Mesendoderm (in vitro differentiated cells): ENCODE results near the gene NBEA.

ENCODE experiments used
- DNase-seq: peaks from one replicate; pipeline ENCODE4 v3.0.0; 2013
- H2AK5ac ChIP-seq: 2 replicates; pipeline ENCODE4 v1.6.1; 2013; ENCODE audit warnings: low read length, inconsistent platforms
- H2BK120ac ChIP-seq: 2 replicates; pipeline ENCODE4 v1.6.1; 2013; ENCODE audit warnings: low read depth, mild to moderate bottlenecking, low read length, moderate library complexity, mixed read lengths
- H2BK15ac ChIP-seq: replicated peaks from 2 replicates; pipeline ENCODE4 v1.6.1; 2013; ENCODE audit warnings: low read depth, mild to moderate bottlenecking, moderate library complexity
- H2BK5ac ChIP-seq: 2 replicates; pipeline ENCODE4 v1.6.1; 2013; ENCODE audit warnings: low read length, inconsistent platforms
- H3K18ac ChIP-seq: 2 replicates; pipeline ENCODE4 v1.6.1; 2013; ENCODE audit warnings: mild to moderate bottlenecking, low read length, mixed read lengths
- H3K23ac ChIP-seq: one replicate; pipeline ENCODE4 v1.6.1; 2013; ENCODE audit warnings: low read length
- H3K27ac ChIP-seq: 2 replicates; pipeline ENCODE4 v1.5.1; 2013; ENCODE audit warnings: low read depth, mild to moderate bottlenecking, inconsistent platforms, low read length, moderate library complexity
- H3K27me3 ChIP-seq: 2 replicates; pipeline ENCODE4 v1.6.1; 2013; ENCODE audit warnings: low read length, control low read depth, mild to moderate bottlenecking, inconsistent platforms; ENCODE audit not compliant: insufficient read depth, poor library complexity
- H3K36me3 ChIP-seq: 2 replicates; pipeline ENCODE4 v1.6.1; 2013; ENCODE audit warnings: low read length, inconsistent platforms; ENCODE audit not compliant: control insufficient read depth, insufficient read depth
- H3K4ac ChIP-seq: one replicate; pipeline ENCODE4 v1.6.1; 2013; ENCODE audit warnings: low read depth, mild to moderate bottlenecking, low read length, moderate library complexity
- H3K4me1 ChIP-seq: 2 replicates; pipeline ENCODE4 v1.6.1; 2013; ENCODE audit warnings: low read depth, low read length, inconsistent platforms; ENCODE audit not compliant: control insufficient read depth
- H3K4me2 ChIP-seq: 2 replicates; pipeline ENCODE4 v1.6.1; 2013; ENCODE audit warnings: low read length
- H3K4me3 ChIP-seq: 2 replicates; pipeline ENCODE4 v1.5.1; 2013; ENCODE audit warnings: mild to moderate bottlenecking, low read length
- H3K56ac ChIP-seq: one replicate; pipeline ENCODE4 v1.6.1; 2013; ENCODE audit warnings: low read length
- H3K79me1 ChIP-seq: 2 replicates; pipeline ENCODE4 v1.6.1; 2013; ENCODE audit warnings: low read length, inconsistent platforms
- H3K79me2 ChIP-seq: 2 replicates; pipeline ENCODE4 v1.6.1; 2013; ENCODE audit warnings: mild to moderate bottlenecking, low read length; ENCODE audit not compliant: control insufficient read depth, insufficient read depth
- H3K9ac ChIP-seq: 2 replicates; pipeline ENCODE4 v1.6.1; 2013; ENCODE audit warnings: low read length, inconsistent platforms
- H4K5ac ChIP-seq: one replicate; pipeline ENCODE4 v1.6.1; 2013; ENCODE audit warnings: low read length
- H4K8ac ChIP-seq: one replicate; pipeline ENCODE4 v1.6.1; 2013; ENCODE audit warnings: low read depth, mild to moderate bottlenecking, control low read depth, low read length, moderate library complexity
- WGBS: extraction: QIAGEN DNeasy Blood & Tissue Kit; methylation state at CpG from one replicate; pipeline ENCODE4 v1.1.7; 2013; ENCODE audit warnings: low lambda C conversion rate, missing lambda C conversion rate; ENCODE audit not compliant: insufficient coverage; ENCODE audit errors: extremely low coverage; 5-methylcytosine and 5-hydroxymethylcytosine counted together

NBEA gene

DNA sequence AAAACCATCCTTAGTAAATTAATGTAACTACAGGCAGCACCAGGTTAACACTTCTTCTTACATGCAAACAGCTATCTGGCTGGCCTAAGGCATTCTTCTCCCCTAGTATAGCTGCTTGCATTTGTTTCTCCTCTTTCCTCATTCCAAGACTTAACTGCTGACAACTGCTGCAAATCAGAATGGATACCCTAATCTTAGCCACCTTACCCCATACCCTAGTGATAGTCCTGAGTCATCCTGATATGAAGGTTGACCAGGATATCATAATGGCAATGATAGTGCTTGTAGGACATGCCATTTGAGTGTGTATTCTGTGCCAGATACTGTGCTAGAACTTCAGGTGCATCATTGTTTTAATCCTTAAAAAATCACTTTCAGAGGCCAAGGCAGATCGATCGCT, 672.6 kb downstream of the NBEA start:
- peak; percentile 83 for DNase-seq

DNA sequence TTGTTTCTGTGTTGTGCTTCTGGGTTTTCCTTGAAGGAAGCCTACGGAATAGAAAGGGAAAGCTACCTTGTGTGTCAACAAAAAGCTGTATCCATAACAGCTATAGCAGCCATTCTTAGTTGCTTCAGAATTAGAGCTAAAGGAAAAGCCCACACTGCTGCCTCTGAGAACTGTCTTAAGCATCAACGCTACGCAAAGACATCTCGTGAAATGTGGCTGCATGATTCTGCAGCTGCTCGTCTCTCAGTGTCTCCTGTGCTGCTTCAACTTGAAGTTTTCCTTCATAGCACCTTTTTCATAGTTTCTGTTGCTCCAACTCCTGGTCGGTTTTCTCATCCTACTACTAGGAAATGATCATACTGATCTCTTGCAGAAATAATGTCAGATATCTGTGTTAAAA, 675.4 kb downstream of the NBEA start:
- H3K4me2 ChIP-seq = no peak overlapping the region
- no peak overlapping the region for H3K4me3 ChIP-seq
- WGBS = no CpG with 5 or more reads among the region's 6 CpGs
- no peak overlapping the region for H2BK15ac ChIP-seq
- H2AK5ac ChIP-seq = peak overlapping the region; percentile 73
- no peak overlapping the region for H3K23ac ChIP-seq
- H3K4ac ChIP-seq = no peak overlapping the region
- H4K8ac ChIP-seq = no peak overlapping the region
- H3K9ac ChIP-seq = no peak overlapping the region
- no peak overlapping the region for H2BK5ac ChIP-seq
- H3K18ac ChIP-seq = no peak overlapping the region
- H3K79me2 ChIP-seq = no peaks in the 10 kb centered on the region
- H4K5ac ChIP-seq = no peak overlapping the region
- H2BK120ac ChIP-seq = no peak overlapping the region
- H3K56ac ChIP-seq = no peak overlapping the region
- no peaks in the 10 kb centered on the region for H3K27me3 ChIP-seq
- H3K4me1 ChIP-seq = no peaks in the 10 kb centered on the region
- DNase-seq = no peak
- no peak overlapping the region for H3K27ac ChIP-seq
- H3K79me1 ChIP-seq = no peaks in the 10 kb centered on the region
- no peaks in the 10 kb centered on the region for H3K36me3 ChIP-seq

More for the DNA sequence above, 672.6 kb downstream of the NBEA start:
- Histone ChIP-seq H2BK120ac (no peak overlapping the region), H4K5ac (no peak overlapping the region), H3K79me1 (no peaks in the 10 kb centered on the region), H2BK15ac (no peak overlapping the region), H3K18ac (no peak overlapping the region), H3K36me3 (no peaks in the 10 kb centered on the region), H2AK5ac (no peak overlapping the region), H3K4ac (no peak overlapping the region), H3K4me2 (no peak overlapping the region), H3K9ac (no peak overlapping the region), H3K27ac (peak overlapping the region; percentile 25), H3K56ac (no peak overlapping the region), H2BK5ac (no peak overlapping the region), H4K8ac (no peak overlapping the region), H3K23ac (no peak overlapping the region), H3K79me2 (no peaks in the 10 kb centered on the region), H3K4me3 (no peak overlapping the region), H3K4me1 (no peaks in the 10 kb centered on the region), H3K27me3 (no peaks in the 10 kb centered on the region)
- no CpG with 5 or more reads among the region's 2 CpGs for WGBS

DNA sequence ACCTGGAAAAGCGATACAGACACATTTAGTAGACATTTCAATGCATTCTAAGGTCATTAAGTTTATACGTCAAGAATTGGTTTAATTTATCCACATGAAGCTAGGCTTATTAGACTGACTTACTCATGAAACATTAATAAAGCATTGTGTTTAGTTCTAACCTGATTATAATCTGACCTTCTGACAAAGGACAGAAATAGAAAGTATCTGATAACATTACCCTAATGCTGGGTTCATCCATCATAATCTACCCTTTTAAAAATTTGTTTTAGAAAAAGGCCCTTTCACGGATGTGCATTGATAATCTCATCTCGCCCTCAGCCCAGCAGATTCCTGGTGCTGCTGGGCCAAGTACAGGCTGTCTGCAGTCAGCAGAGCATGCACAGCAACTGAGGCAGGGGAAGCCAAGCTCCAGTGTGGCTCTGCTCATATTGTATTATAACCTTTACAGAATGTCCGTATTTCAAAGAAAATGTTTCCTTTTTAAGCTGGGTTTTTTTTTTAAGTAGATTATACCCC, 676.6 kb downstream of the NBEA start:
- H4K5ac ChIP-seq = no peak overlapping the region
- H3K4me3 ChIP-seq = no peak overlapping the region
- H3K4me2 ChIP-seq = no peak overlapping the region
- H2BK5ac ChIP-seq = no peak overlapping the region
- H3K4ac ChIP-seq = no peak overlapping the region
- H3K18ac ChIP-seq = no peak overlapping the region
- H3K79me1 ChIP-seq = no peaks in the 10 kb centered on the region
- no peaks in the 10 kb centered on the region for H3K27me3 ChIP-seq
- H3K79me2 ChIP-seq = no peaks in the 10 kb centered on the region
- H3K4me1 ChIP-seq = no peaks in the 10 kb centered on the region
- no peak overlapping the region for H3K23ac ChIP-seq
- no CpG with 5 or more reads among the region's 5 CpGs for WGBS
- H2AK5ac ChIP-seq = no peak overlapping the region
- no peaks in the 10 kb centered on the region for H3K36me3 ChIP-seq
- H3K27ac ChIP-seq = no peak overlapping the region
- H2BK120ac ChIP-seq = no peak overlapping the region
- H3K9ac ChIP-seq = no peak overlapping the region
- DNase-seq = no peak
- no peak overlapping the region for H2BK15ac ChIP-seq
- no peak overlapping the region for H3K56ac ChIP-seq
- no peak overlapping the region for H4K8ac ChIP-seq

DNA sequence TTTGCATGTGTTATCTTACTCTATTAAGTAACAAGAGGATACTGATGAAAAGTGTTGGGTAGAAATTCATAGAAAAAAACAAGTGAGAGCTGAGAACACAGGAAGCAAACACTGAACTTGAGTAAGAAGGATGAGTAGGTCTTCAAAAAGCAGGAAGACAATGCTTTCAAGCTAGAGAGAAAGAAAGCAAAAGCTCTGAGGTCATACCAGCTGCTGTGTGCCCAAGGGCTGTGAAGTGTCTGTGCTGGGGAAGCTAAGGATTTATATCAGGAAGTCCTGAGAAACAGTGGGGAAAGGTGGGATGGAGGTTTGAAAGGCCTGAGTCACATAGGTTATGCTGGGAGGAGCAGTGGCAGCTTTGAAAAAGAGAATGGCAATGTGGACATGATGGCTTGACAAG, 679.9 kb downstream of the NBEA start:
- Histone ChIP-seq H3K4me1 (no peaks in the 10 kb centered on the region), H4K5ac (no peak overlapping the region)

DNA sequence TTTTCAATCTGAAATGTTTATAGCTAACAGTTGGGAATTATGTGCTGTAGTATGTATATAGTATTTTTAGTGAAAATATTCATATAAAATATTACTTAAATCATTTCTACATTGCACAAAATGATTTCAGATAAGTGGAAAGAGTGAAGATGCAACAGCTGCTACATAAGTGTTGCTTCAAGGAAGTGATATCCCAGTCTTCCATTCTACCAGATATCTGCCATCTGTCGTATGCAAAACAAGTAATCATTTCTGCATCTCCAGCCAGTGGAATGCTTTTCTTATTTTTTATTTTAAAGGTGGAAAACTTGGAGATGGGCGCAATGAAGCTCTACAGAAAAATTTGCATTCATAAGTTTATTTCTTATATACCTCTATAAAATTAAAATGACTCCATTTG, 687.0 kb downstream of the NBEA start:
- no peak overlapping the region for H2BK15ac ChIP-seq
- H3K79me1 ChIP-seq = no peaks in the 10 kb centered on the region
- no peak overlapping the region for H3K27ac ChIP-seq
- no peak overlapping the region for H4K8ac ChIP-seq
- no peak overlapping the region for H3K9ac ChIP-seq
- no peak overlapping the region for H2BK5ac ChIP-seq
- H3K36me3 ChIP-seq = no peaks in the 10 kb centered on the region
- H3K18ac ChIP-seq = no peak overlapping the region
- no CpG with 5 or more reads among the region's 2 CpGs for WGBS
- H2AK5ac ChIP-seq = no peak overlapping the region
- H3K56ac ChIP-seq = no peak overlapping the region
- DNase-seq = no peak
- no peak overlapping the region for H3K4me3 ChIP-seq
- no peak overlapping the region for H4K5ac ChIP-seq
- H3K4me1 ChIP-seq = no peaks in the 10 kb centered on the region
- no peak overlapping the region for H3K4ac ChIP-seq
- H3K27me3 ChIP-seq = no peaks in the 10 kb centered on the region
- H2BK120ac ChIP-seq = no peak overlapping the region
- no peaks in the 10 kb centered on the region for H3K79me2 ChIP-seq
- H3K23ac ChIP-seq = no peak overlapping the region
- H3K4me2 ChIP-seq = no peak overlapping the region

More for the DNA sequence above, 679.9 kb downstream of the NBEA start:
- Histone ChIP-seq H3K36me3 (no peaks in the 10 kb centered on the region), H3K27me3 (no peaks in the 10 kb centered on the region), H2AK5ac (no peak overlapping the region), H3K56ac (peak overlapping the region; percentile 3), H4K8ac (no peak overlapping the region), H3K4me3 (no peak overlapping the region), H3K18ac (peak overlapping the region; percentile 56), H3K79me1 (no peaks in the 10 kb centered on the region), H3K79me2 (no peaks in the 10 kb centered on the region), H3K23ac (no peak overlapping the region), H3K27ac (peak overlapping the region; percentile 62), H3K4me2 (no peak overlapping the region), H2BK5ac (no peak overlapping the region), H3K4ac (no peak overlapping the region), H2BK120ac (no peak overlapping the region), H2BK15ac (no peak overlapping the region), H3K9ac (no peak overlapping the region)
- DNase-seq = peak; percentile 83

DNA sequence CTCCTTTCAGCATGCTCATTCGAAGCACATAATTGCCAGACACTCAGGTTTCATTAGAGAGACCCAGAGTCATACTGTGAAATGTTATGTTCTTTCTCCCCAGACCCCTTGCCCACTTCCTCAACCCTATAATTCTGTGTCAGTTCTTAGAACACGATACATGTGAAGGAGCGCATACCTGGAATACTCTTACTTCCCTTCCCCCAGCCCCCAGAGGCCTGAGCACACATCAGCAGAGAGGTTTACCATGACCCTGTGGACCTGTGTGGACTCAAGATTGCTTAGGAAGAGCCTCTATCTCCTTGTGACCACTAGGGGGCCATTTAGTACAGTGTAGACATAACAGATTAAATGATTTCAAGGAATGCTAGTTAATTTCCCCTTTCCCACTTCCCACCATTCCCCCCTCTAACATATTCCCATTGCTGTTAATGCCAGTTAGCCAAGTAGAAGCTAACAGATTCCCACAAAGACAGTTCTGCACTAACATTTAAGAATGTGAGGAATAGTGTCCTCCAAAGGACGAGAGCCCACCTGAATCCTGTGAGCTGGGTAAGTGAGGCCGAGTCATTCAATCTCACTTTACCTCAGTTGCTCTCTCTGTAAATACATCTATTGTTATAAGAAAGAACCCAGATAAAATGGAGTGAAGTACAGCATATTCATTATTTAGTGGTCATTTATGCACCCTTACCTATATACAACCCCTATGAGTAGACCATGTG, 688.6 kb downstream of the NBEA start:
- Histone ChIP-seq H3K4ac (no peak overlapping the region), H3K79me2 (no peaks in the 10 kb centered on the region), H3K36me3 (no peaks in the 10 kb centered on the region), H2BK120ac (no peak overlapping the region), H3K23ac (no peak overlapping the region), H2AK5ac (no peak overlapping the region), H4K8ac (no peak overlapping the region), H3K27ac (no peak overlapping the region), H3K4me2 (no peak overlapping the region), H3K18ac (no peak overlapping the region), H4K5ac (no peak overlapping the region), H3K4me3 (no peak overlapping the region), H2BK15ac (no peak overlapping the region), H3K4me1 (no peaks in the 10 kb centered on the region), H3K79me1 (no peaks in the 10 kb centered on the region), H3K27me3 (no peaks in the 10 kb centered on the region), H3K9ac (no peak overlapping the region), H2BK5ac (no peak overlapping the region), H3K56ac (no peak overlapping the region)
- DNase-seq = peak; percentile 94
- WGBS = no CpG with 5 or more reads among the region's 5 CpGs
